ENCODE data around the gene NFKB2. TPM values are rescaled to one million over a fixed set of nuclear protein-coding genes. Genes with fewer than 3 reads are reported as not detected.

Gene NFKB2
- total and polyA plus RNA-seq, 4 experiments from 2014 or later, result 6.6 to 147 (median 85.7) TPM

DNA sequence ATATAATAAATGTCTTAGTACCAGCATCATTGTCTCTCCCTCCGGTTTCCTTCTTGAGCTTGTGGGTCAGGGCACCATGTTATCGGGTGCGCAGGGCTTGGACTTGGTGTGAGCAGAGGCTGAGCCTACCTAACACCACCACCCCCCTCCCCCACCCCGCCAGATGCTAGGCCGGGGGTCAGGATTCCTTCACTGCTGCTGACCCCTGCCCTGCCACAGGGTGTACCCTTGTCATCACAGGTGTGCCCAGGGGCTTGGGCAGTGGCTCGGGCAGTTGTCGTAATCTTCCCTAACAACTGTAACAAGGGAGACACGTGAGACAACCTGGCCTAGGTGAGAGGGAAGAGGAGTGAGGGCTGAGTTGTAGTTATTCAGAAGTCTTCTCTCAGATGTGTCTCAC is 12.6 kb upstream of the NFKB2 start:
- Histone ChIP-seq H3K27me3 (ENCODE audit: insufficient read depth, low read length) (no peaks in the 10 kb centered on the region), H3K36me3 (ENCODE audit: insufficient read depth, low read length) (peaks cover 28% of the 10 kb centered on the region), H3K4me3 (ENCODE audit: low read length in 2 of 2) (no peak overlapping the region), H3K4me1 (ENCODE audit: insufficient read depth, low read length) (no peaks in the 10 kb centered on the region), H3K9me3 (ENCODE audit: control insufficient read depth in 1 of 2, low read length in 2 of 2) (no peaks in the 10 kb centered on the region), H3K27ac (ENCODE audit: low read depth, low read length) (no peak overlapping the region)
- Mint-ChIP-seq H3K9me3 (no peaks in the 10 kb centered on the region), H3K4me3 (no peak overlapping the region), H3K4me1 (peaks cover 0 to 4% (median under 1%) of the 10 kb centered on the region in 4 donors), H3K27me3 (no peaks in the 10 kb centered on the region), H3K36me3 (peaks cover 25 to 39% of the 10 kb centered on the region in 2 donors), H3K27ac (peak overlapping the region in 1 of 7 donors; percentile 55)
- intact Hi-C loops (cut with micrococcal nuclease), result no loop called here
- CTCF ChIA-PET (ENCODE audit: partially characterized antibody), result interaction anchor here (1.1 to 3.6 kb wide), 2 partner anchors 17 to 31 kb away, joined by 4 to 17 read pairs; no protein-coding TSS in a partner anchor
- no peak for DNase-seq
- POLR2A ChIA-PET (ENCODE audit: partially characterized antibody), result no interaction called here

DNA sequence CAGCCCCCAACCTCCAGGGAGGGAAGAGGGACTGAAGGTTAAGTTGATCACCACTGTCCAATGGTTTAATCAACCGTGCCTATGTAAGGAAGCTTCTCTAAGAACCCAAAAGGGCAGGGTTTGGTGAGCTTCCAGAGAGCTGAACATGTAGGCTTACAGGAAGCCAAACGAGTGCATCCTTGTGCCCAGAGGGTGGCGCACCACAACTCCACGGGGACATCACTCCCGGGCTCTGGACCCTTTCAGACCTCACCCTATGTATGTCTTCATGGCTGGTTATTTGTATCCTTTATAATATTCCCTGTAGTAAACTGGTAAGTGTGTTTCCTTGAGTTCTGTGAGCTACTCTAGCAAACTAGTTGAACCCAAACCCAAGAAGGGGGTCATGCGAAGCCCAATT is 11.5 kb upstream of the NFKB2 start:
- Histone ChIP-seq H3K4me3 (ENCODE audit: low read length in 2 of 2) (no peak overlapping the region), H3K36me3 (ENCODE audit: insufficient read depth, low read length) (peaks cover 20% of the 10 kb centered on the region), H3K27me3 (ENCODE audit: insufficient read depth, low read length) (no peaks in the 10 kb centered on the region), H3K9me3 (ENCODE audit: control insufficient read depth in 1 of 2, low read length in 2 of 2) (no peaks in the 10 kb centered on the region), H3K27ac (ENCODE audit: low read depth, low read length) (no peak overlapping the region), H3K4me1 (ENCODE audit: insufficient read depth, low read length) (no peaks in the 10 kb centered on the region)
- DNase-seq, result no peak
- Mint-ChIP-seq H3K9me3 (no peaks in the 10 kb centered on the region), H3K4me1 (peaks cover 0 to 4% (median 2%) of the 10 kb centered on the region in 4 donors), H3K36me3 (peaks cover 22 to 35% of the 10 kb centered on the region in 2 donors), H3K4me3 (no peak overlapping the region), H3K27ac (peak overlapping the region in 3 of 7 donors; percentile 25 to 55 (median 35)), H3K27me3 (no peaks in the 10 kb centered on the region)
- intact Hi-C loops (cut with micrococcal nuclease), result no loop called here
- POLR2A ChIA-PET (ENCODE audit: partially characterized antibody), result interaction anchor here (2.5 kb wide), 1 partner anchor 16 kb away, joined by 9 read pairs; no protein-coding TSS in a partner anchor
- CTCF ChIA-PET (ENCODE audit: partially characterized antibody), result interaction anchor here (1.1 to 3.6 kb wide), 4 partner anchors 10 to 154 kb away, joined by 4 to 17 read pairs (median 8); no protein-coding TSS in a partner anchor

DNA sequence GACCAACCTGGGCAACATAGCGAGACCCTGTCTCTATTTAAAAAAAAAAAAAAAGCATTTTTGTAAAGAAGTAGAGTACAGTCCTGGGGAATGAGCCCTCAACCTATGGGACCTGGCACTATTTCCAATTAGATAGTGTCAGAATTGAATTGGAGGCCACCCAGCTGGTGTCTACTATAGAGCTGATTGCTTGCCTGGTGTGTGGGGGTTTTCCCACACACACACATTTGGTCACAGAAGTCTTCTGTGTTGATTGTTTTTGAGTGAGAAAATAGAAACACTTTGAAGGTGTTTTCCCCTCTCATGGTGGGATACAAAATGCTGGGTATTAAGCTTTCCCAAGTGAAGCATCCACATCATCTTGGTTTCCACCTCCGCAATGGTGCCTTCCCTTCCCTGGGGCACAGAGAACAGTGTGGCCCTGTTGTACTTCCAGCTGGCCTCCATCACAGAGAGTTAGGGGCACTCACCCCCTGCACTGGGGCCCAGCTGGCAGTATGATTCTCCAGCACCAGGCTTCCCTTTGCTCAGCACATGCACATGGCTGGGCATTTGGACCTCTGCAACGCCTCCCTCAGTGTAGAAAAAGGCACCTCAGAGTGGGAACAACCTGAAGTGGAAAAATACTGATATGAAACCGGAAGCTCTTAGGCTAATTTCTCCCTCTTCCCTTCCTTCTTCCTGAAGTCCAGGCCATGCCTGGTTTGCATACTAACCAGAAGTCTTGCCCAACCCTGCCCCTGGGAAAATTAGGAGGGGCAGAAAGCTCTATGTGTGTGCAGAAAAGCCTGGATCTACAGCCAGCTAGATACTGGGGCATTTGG is 10.7 kb upstream of the NFKB2 start:
- ChIA-PET POLR2A (ENCODE audit: partially characterized antibody) (interaction anchor here (1.0 to 2.5 kb wide), 2 partner anchors 9 to 15 kb away, joined by 3 to 9 read pairs; no protein-coding TSS in a partner anchor), CTCF (ENCODE audit: partially characterized antibody) (interaction anchor here (0.7 to 3.6 kb wide), 9 partner anchors 9 to 225 kb away, joined by 3 to 17 read pairs (median 3); no protein-coding TSS in a partner anchor)
- intact Hi-C loops (cut with micrococcal nuclease), result no loop called here
- Mint-ChIP-seq H3K27ac (peak overlapping the region in 3 of 7 donors; percentile 17 to 79 (median 25)), H3K27me3 (no peaks in the 10 kb centered on the region), H3K4me1 (peaks cover 0 to 4% (median 2%) of the 10 kb centered on the region in 4 donors), H3K4me3 (no peak overlapping the region), H3K36me3 (peaks cover 14 to 29% of the 10 kb centered on the region in 2 donors), H3K9me3 (no peaks in the 10 kb centered on the region)
- H3K9me3 ChIP-seq (ENCODE audit: control insufficient read depth in 1 of 2, low read length in 2 of 2), result no peaks in the 10 kb centered on the region
- no peak for DNase-seq
- H3K4me1 ChIP-seq (ENCODE audit: insufficient read depth, low read length), result no peaks in the 10 kb centered on the region
- H3K27ac ChIP-seq (ENCODE audit: low read depth, low read length), result no peak overlapping the region
- H3K4me3 ChIP-seq (ENCODE audit: low read length in 2 of 2), result no peak overlapping the region
- H3K36me3 ChIP-seq (ENCODE audit: insufficient read depth, low read length), result peaks cover 12% of the 10 kb centered on the region
- H3K27me3 ChIP-seq (ENCODE audit: insufficient read depth, low read length), result no peaks in the 10 kb centered on the region

DNA sequence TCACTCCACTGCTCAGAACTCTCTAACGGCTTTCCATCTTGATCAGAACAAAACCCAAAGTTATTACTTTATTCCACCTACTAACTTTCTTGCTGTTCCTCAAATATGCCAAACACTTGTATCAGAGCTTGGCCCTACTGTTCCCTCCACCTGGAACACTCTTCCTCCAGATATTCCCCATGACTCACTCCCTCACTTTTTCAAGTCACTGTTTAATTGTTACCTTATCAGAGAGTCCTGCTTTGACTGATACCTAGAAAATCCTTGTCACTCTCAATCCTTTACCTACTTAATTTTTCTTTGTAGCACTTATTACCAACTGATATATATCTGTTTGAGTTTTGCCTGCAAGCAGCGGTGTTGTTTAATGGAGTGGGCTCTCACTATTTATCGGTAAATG is 5.6 kb upstream of the NFKB2 start:
- Mint-ChIP-seq H3K36me3 (peaks cover 0 to 10% of the 10 kb centered on the region in 2 donors), H3K27me3 (no peaks in the 10 kb centered on the region), H3K27ac (peak overlapping the region in 2 of 7 donors; percentile 0 to 43), H3K9me3 (no peaks in the 10 kb centered on the region), H3K4me1 (peaks cover 7 to 23% (median 11%) of the 10 kb centered on the region in 4 donors), H3K4me3 (no peak overlapping the region)
- CTCF ChIA-PET (ENCODE audit: partially characterized antibody), result interaction anchor here (0.6 to 1.2 kb wide), 4 partner anchors 116 to 923 kb away, joined by 3 read pairs; partner anchors contain the start of gene ELOVL3
- POLR2A ChIA-PET (ENCODE audit: partially characterized antibody), result no interaction called here
- intact Hi-C loops (cut with micrococcal nuclease), result no loop called here
- H3K27ac ChIP-seq (ENCODE audit: low read depth, low read length), result no peak overlapping the region
- H3K4me3 ChIP-seq (ENCODE audit: low read length in 2 of 2), result no peak overlapping the region
- no peaks in the 10 kb centered on the region for H3K36me3 ChIP-seq (ENCODE audit: insufficient read depth, low read length)
- no peaks in the 10 kb centered on the region for H3K27me3 ChIP-seq (ENCODE audit: insufficient read depth, low read length)
- H3K9me3 ChIP-seq (ENCODE audit: control insufficient read depth in 1 of 2, low read length in 2 of 2), result no peaks in the 10 kb centered on the region
- peaks cover 9% of the 10 kb centered on the region for H3K4me1 ChIP-seq (ENCODE audit: insufficient read depth, low read length)
- no peak for DNase-seq

DNA sequence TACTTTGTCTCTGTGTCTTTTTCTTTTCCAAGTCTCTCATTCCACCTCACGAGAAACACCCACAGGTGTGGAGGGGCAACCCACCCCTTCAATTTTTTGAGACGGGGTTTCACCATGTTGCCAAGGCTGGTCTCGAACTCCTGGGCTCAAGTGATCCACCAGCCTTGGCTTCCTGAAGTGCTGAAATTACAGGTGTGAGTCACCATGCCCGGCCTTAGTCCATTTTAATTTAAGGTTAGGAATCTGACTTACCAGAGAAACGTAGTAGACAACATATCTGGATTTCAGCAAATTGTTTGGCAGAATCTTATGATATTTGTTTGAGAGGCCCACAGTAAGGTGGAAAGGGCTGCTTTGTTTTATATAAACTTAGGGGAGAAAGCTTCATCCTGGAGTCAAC is 3.2 kb upstream of the NFKB2 start:
- Mint-ChIP-seq H3K36me3 (peaks cover 0 to 26% of the 10 kb centered on the region in 2 donors), H3K4me1 (peaks cover 13 to 45% (median 22%) of the 10 kb centered on the region in 4 donors), H3K27ac (peak overlapping the region in 5 of 7 donors; percentile 9 to 100 (median 65)), H3K4me3 (peak overlapping the region in 1 of 8 donors; percentile 69), H3K27me3 (no peaks in the 10 kb centered on the region), H3K9me3 (no peaks in the 10 kb centered on the region)
- ChIA-PET CTCF (ENCODE audit: partially characterized antibody) (interaction anchor here (0.6 to 10.3 kb wide), 7 partner anchors 10 to 553 kb away, joined by 3 to 88 read pairs (median 26); partner anchors contain the start of genes C10orf95 and FBXL15), POLR2A (ENCODE audit: partially characterized antibody) (interaction anchor here (1.5 kb wide), 1 partner anchor 80 kb away, joined by 4 read pairs; no protein-coding TSS in a partner anchor)
- H3K4me1 ChIP-seq (ENCODE audit: insufficient read depth, low read length), result peaks cover 24% of the 10 kb centered on the region
- H3K27ac ChIP-seq (ENCODE audit: low read depth, low read length), result no peak overlapping the region
- H3K36me3 ChIP-seq (ENCODE audit: insufficient read depth, low read length), result peaks cover 6% of the 10 kb centered on the region
- no peak for DNase-seq
- intact Hi-C loops (cut with micrococcal nuclease), result no loop called here
- H3K4me3 ChIP-seq (ENCODE audit: low read length in 2 of 2), result no peak overlapping the region
- no peaks in the 10 kb centered on the region for H3K27me3 ChIP-seq (ENCODE audit: insufficient read depth, low read length)
- H3K9me3 ChIP-seq (ENCODE audit: control insufficient read depth in 1 of 2, low read length in 2 of 2), result no peaks in the 10 kb centered on the region

GRCh38 chr10:102393411-102394078 is 2.0 kb upstream of the NFKB2 start:
- CTCF ChIA-PET (ENCODE audit: partially characterized antibody), result interaction anchor here (0.6 to 10.3 kb wide), 29 partner anchors 8 to 894 kb away, joined by 3 to 88 read pairs (median 4); partner anchors contain the start of genes ACTR1A, C10orf95, CUEDC2 and FBXL15
- H3K27ac ChIP-seq (ENCODE audit: low read depth, low read length), result peak overlapping the region; percentile 100
- H3K27me3 ChIP-seq (ENCODE audit: insufficient read depth, low read length), result no peaks in the 10 kb centered on the region
- no peaks in the 10 kb centered on the region for H3K27me3 Mint-ChIP-seq
- H3K9me3 Mint-ChIP-seq, result peaks cover 0 to 1% (median 0%) of the 10 kb centered on the region in 8 donors
- peak overlapping the region; percentile 94 to 98 (median 96) for H3K4me3 Mint-ChIP-seq
- peaks cover 36% of the 10 kb centered on the region for H3K4me1 ChIP-seq (ENCODE audit: insufficient read depth, low read length)
- DNase-seq, result no peak
- POLR2A ChIA-PET (ENCODE audit: partially characterized antibody), result interaction anchor here (0.7 to 8.3 kb wide), 22 partner anchors 8 to 279 kb away, joined by 3 to 122 read pairs (median 8); partner anchors contain the start of genes ACTR1A, C10orf95, CUEDC2 and ELOVL3
- H3K9me3 ChIP-seq (ENCODE audit: control insufficient read depth in 1 of 2, low read length in 2 of 2), result no peaks in the 10 kb centered on the region
- H3K4me3 ChIP-seq (ENCODE audit: low read length in 2 of 2), result peak overlapping the region; percentile 47 to 97
- peaks cover 19 to 58% (median 32%) of the 10 kb centered on the region in 4 donors for H3K4me1 Mint-ChIP-seq
- peaks cover 17% of the 10 kb centered on the region for H3K36me3 ChIP-seq (ENCODE audit: insufficient read depth, low read length)
- intact Hi-C loops (cut with micrococcal nuclease), result loop anchor here (1.0 to 2.0 kb wide), 9 partner anchors 29 to 261 kb away; partner anchors contain the start of genes ACTR1A, CUEDC2, GBF1 and PPRC1
- peak overlapping the region; percentile 98 to 100 (median 100) for H3K27ac Mint-ChIP-seq
- H3K36me3 Mint-ChIP-seq, result peaks cover 7 to 39% of the 10 kb centered on the region in 2 donors
